Activated CD4-positive, alpha-beta memory T cell treated with anti-CD3 and anti-CD28 coated beads for 36 hours (primary cell): Measurements from ENCODE around the gene UBE2E2. TPM values are rescaled to one million over a fixed set of nuclear protein-coding genes. Genes with fewer than 3 reads are reported as not detected.

Experiments used
- CTCF ChIA-PET: fragments of 350-600 bp; sonication (Branson Sonifier 250); formaldehyde crosslinking; loops from one replicate; lab custom pipeline; 2021; ENCODE audit warnings: antibody characterized with exemption, inconsistent platforms; lab: Charles Lee
- POLR2A ChIA-PET: fragments of 350-600 bp; sonication (Branson Sonifier 250); formaldehyde crosslinking; loops from one replicate; lab custom pipeline; 2021; ENCODE audit warnings: antibody characterized with exemption; lab: Charles Lee
- DNase-seq: peaks from one replicate; pipeline ENCODE4 v3.0.0-alpha.2; 2020
- H3K27ac Mint-ChIP-seq: one replicate; pipeline ENCODE4 v1.8.0; 2021; ENCODE audit warnings: mixed read lengths
- H3K27me3 Mint-ChIP-seq: one replicate; pipeline ENCODE4 v1.8.0; 2021; ENCODE audit warnings: mixed read lengths
- H3K36me3 Mint-ChIP-seq: one replicate; pipeline ENCODE4 v1.8.0; 2021; ENCODE audit warnings: mixed read lengths
- H3K4me1 Mint-ChIP-seq: one replicate; pipeline ENCODE4 v1.8.0; 2021; ENCODE audit warnings: low read depth, mixed read lengths
- H3K4me3 Mint-ChIP-seq: one replicate; pipeline ENCODE4 v1.8.0; 2021; ENCODE audit warnings: mild to moderate bottlenecking, mixed read lengths
- H3K9me3 Mint-ChIP-seq: one replicate; pipeline ENCODE4 v1.8.0; 2021; ENCODE audit warnings: mixed read lengths
- intact Hi-C: fragments of 100-400 bp; cut with micrococcal nuclease; formaldehyde crosslinking; loops from one replicate; pipeline ENCODE4 v1.15.1; 2023
- total RNA-seq, 2 experiments: library from RNA; stranded (reverse); gene quantifications; one replicate each; pipeline ENCODE4 v1.2.3, GENCODE V29; 2021

The UBE2E2 gene
- total RNA-seq, 2 experiments from 2014 or later = 2.0 to 4.2 TPM

GRCh38 chr3:23552506-23552905, 349.4 kb downstream of the UBE2E2 start:
- Mint-ChIP-seq H3K4me3 (no peak overlapping the region), H3K27ac (no peak overlapping the region), H3K4me1 (no peaks in the 10 kb centered on the region), H3K27me3 (no peaks in the 10 kb centered on the region), H3K36me3 (no peaks in the 10 kb centered on the region), H3K9me3 (peaks cover 3% of the 10 kb centered on the region)
- intact Hi-C loops = no loop called here
- CTCF ChIA-PET = no interaction called here
- no peak for DNase-seq
- POLR2A ChIA-PET = interaction anchor here (0.6 kb wide), 1 partner anchor 411 kb away, joined by 5 read pairs; no protein-coding TSS in a partner anchor

GRCh38 chr3:23553353-23553752, 350.2 kb downstream of the UBE2E2 start:
- H3K4me3 Mint-ChIP-seq = no peak overlapping the region
- ChIA-PET POLR2A (no interaction called here), CTCF (no interaction called here)
- H3K27me3 Mint-ChIP-seq = no peaks in the 10 kb centered on the region
- intact Hi-C loops = no loop called here
- H3K36me3 Mint-ChIP-seq = no peaks in the 10 kb centered on the region
- no peaks in the 10 kb centered on the region for H3K4me1 Mint-ChIP-seq
- no peak overlapping the region for H3K27ac Mint-ChIP-seq
- H3K9me3 Mint-ChIP-seq = peaks cover 3% of the 10 kb centered on the region
- no peak for DNase-seq

GRCh38 chr3:23565041-23565775, 362.1 kb downstream of the UBE2E2 start:
- intact Hi-C loops = no loop called here
- Mint-ChIP-seq H3K4me3 (no peak overlapping the region), H3K27ac (no peak overlapping the region), H3K27me3 (no peaks in the 10 kb centered on the region), H3K36me3 (no peaks in the 10 kb centered on the region), H3K4me1 (no peaks in the 10 kb centered on the region), H3K9me3 (peaks cover 1% of the 10 kb centered on the region)
- ChIA-PET POLR2A (no interaction called here), CTCF (no interaction called here)
- no peak for DNase-seq

GRCh38 chr3:23566499-23566898, 363.4 kb downstream of the UBE2E2 start:
- no peaks in the 10 kb centered on the region for H3K9me3 Mint-ChIP-seq

GRCh38 chr3:23567917-23568316, 364.8 kb downstream of the UBE2E2 start:
- no peak for DNase-seq
- no peaks in the 10 kb centered on the region for H3K36me3 Mint-ChIP-seq
- intact Hi-C loops = no loop called here
- no peaks in the 10 kb centered on the region for H3K27me3 Mint-ChIP-seq
- ChIA-PET CTCF (no interaction called here), POLR2A (no interaction called here)
- no peak overlapping the region for H3K4me3 Mint-ChIP-seq
- H3K4me1 Mint-ChIP-seq = no peaks in the 10 kb centered on the region
- no peak overlapping the region for H3K27ac Mint-ChIP-seq
- H3K9me3 Mint-ChIP-seq = no peaks in the 10 kb centered on the region

More at GRCh38 chr3:23566499-23566898, 363.4 kb downstream of the UBE2E2 start:
- DNase-seq = no peak
- intact Hi-C loops = no loop called here
- H3K27me3 Mint-ChIP-seq = no peaks in the 10 kb centered on the region
- H3K4me1 Mint-ChIP-seq = no peaks in the 10 kb centered on the region
- H3K27ac Mint-ChIP-seq = no peak overlapping the region
- ChIA-PET CTCF (no interaction called here), POLR2A (no interaction called here)
- H3K4me3 Mint-ChIP-seq = no peak overlapping the region
- no peaks in the 10 kb centered on the region for H3K36me3 Mint-ChIP-seq

GRCh38 chr3:23573827-23574226, 370.7 kb downstream of the UBE2E2 start:
- no peak overlapping the region for H3K27ac Mint-ChIP-seq
- intact Hi-C loops = no loop called here
- no peak for DNase-seq
- H3K36me3 Mint-ChIP-seq = no peaks in the 10 kb centered on the region
- peaks cover 3% of the 10 kb centered on the region for H3K27me3 Mint-ChIP-seq
- no peaks in the 10 kb centered on the region for H3K4me1 Mint-ChIP-seq
- ChIA-PET CTCF (no interaction called here), POLR2A (no interaction called here)
- no peak overlapping the region for H3K4me3 Mint-ChIP-seq
- H3K9me3 Mint-ChIP-seq = no peaks in the 10 kb centered on the region

- intact Hi-C loops = no loop called here
- Mint-ChIP-seq H3K27ac (no peak overlapping the region), H3K9me3 (no peaks in the 10 kb centered on the region), H3K4me1 (no peaks in the 10 kb centered on the region), H3K36me3 (no peaks in the 10 kb centered on the region), H3K4me3 (no peak overlapping the region), H3K27me3 (peaks cover 3% of the 10 kb centered on the region)
- no peak for DNase-seq
- ChIA-PET POLR2A (no interaction called here), CTCF (no interaction called here)
These were observed 371.7 kb downstream of the UBE2E2 start for GRCh38 chr3:23574822-23575315.

- no peaks in the 10 kb centered on the region for H3K36me3 Mint-ChIP-seq
- ChIA-PET POLR2A (no interaction called here), CTCF (no interaction called here)
- no peak overlapping the region for H3K27ac Mint-ChIP-seq
- intact Hi-C loops = no loop called here
- DNase-seq = no peak
- no peak overlapping the region for H3K4me3 Mint-ChIP-seq
- H3K9me3 Mint-ChIP-seq = no peaks in the 10 kb centered on the region
- H3K4me1 Mint-ChIP-seq = no peaks in the 10 kb centered on the region
- peaks cover 3% of the 10 kb centered on the region for H3K27me3 Mint-ChIP-seq
These were observed 372.6 kb downstream of the UBE2E2 start for GRCh38 chr3:23575697-23576096.

GRCh38 chr3:23576379-23576959, 373.3 kb downstream of the UBE2E2 start:
- Mint-ChIP-seq H3K9me3 (no peaks in the 10 kb centered on the region), H3K27ac (no peak overlapping the region), H3K36me3 (no peaks in the 10 kb centered on the region), H3K4me1 (no peaks in the 10 kb centered on the region), H3K4me3 (no peak overlapping the region), H3K27me3 (peaks cover 3% of the 10 kb centered on the region)
- intact Hi-C loops = no loop called here
- CTCF ChIA-PET = no interaction called here
- no peak for DNase-seq
- POLR2A ChIA-PET = no interaction called here

- H3K9me3 Mint-ChIP-seq = no peaks in the 10 kb centered on the region
- H3K36me3 Mint-ChIP-seq = no peaks in the 10 kb centered on the region
- ChIA-PET CTCF (no interaction called here), POLR2A (no interaction called here)
- H3K4me3 Mint-ChIP-seq = no peak overlapping the region
- no peak overlapping the region for H3K27ac Mint-ChIP-seq
- H3K27me3 Mint-ChIP-seq = no peaks in the 10 kb centered on the region
- H3K4me1 Mint-ChIP-seq = no peaks in the 10 kb centered on the region
- DNase-seq = no peak
- intact Hi-C loops = no loop called here
These were observed 377.1 kb downstream of the UBE2E2 start for GRCh38 chr3:23580096-23580713.

- DNase-seq = no peak
- H3K4me1 Mint-ChIP-seq = no peaks in the 10 kb centered on the region
- CTCF ChIA-PET = no interaction called here
- intact Hi-C loops = no loop called here
- no peaks in the 10 kb centered on the region for H3K9me3 Mint-ChIP-seq
- no peaks in the 10 kb centered on the region for H3K36me3 Mint-ChIP-seq
- no peak overlapping the region for H3K27ac Mint-ChIP-seq
- H3K4me3 Mint-ChIP-seq = no peak overlapping the region
- H3K27me3 Mint-ChIP-seq = no peaks in the 10 kb centered on the region
- POLR2A ChIA-PET = no interaction called here
These were observed 381.0 kb downstream of the UBE2E2 start for GRCh38 chr3:23583980-23584740.

- intact Hi-C loops = no loop called here
- Mint-ChIP-seq H3K36me3 (no peaks in the 10 kb centered on the region), H3K4me3 (no peak overlapping the region), H3K27ac (no peak overlapping the region), H3K4me1 (no peaks in the 10 kb centered on the region), H3K27me3 (peaks cover 1% of the 10 kb centered on the region), H3K9me3 (no peaks in the 10 kb centered on the region)
- ChIA-PET POLR2A (no interaction called here), CTCF (no interaction called here)
- DNase-seq = no peak
These were observed 384.4 kb downstream of the UBE2E2 start for GRCh38 chr3:23587513-23587912.
